Nucleus accumbens (tissue), 56 donors: ENCODE data around the gene MYOM1.

Experiments
- DNase-seq, 56 donors: peaks; one replicate each; lab custom pipeline; 2025; lab: John Stamatoyannopoulos, UW

Gene MYOM1

DNA sequence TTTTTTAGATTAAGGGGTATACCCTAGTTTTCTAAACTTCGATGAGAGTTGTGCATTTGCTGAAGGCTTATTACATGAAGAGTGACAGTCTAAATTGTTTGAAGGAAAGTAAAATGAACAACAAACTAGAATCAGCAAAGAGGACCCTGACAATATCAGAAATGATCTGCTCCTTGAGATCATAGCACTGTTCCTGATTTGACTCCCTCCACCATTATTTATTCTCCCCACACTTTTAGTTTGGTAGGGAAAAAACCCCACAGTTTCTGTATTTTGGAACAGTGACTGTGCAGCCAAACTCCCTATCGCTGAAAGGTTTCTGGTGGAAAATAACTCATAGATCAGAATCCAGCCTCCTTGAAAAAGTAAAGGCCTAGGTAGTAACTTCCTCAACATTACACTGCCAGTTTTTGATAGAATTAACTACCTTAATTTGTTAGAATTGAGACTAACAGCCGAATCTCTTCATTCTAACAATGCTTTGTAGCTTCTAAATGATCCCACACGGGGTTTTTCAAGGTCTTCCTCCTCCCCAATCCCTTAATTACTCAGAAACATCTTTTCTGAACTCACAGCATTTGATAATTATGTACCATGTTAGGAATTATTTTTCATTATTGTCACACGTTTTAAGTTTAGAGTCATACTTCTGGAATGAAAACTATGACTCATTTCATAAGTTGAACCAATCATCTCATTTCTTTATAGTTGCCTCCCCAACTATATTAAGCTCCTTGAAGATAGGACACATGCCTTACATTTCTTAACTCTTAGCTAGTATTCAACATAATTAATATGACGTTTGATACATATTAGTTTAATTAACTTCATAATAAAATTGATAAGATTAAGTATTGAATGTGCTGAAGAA lies 30.7 kb upstream of the MYOM1 start:
- DNase-seq, result no peak

DNA sequence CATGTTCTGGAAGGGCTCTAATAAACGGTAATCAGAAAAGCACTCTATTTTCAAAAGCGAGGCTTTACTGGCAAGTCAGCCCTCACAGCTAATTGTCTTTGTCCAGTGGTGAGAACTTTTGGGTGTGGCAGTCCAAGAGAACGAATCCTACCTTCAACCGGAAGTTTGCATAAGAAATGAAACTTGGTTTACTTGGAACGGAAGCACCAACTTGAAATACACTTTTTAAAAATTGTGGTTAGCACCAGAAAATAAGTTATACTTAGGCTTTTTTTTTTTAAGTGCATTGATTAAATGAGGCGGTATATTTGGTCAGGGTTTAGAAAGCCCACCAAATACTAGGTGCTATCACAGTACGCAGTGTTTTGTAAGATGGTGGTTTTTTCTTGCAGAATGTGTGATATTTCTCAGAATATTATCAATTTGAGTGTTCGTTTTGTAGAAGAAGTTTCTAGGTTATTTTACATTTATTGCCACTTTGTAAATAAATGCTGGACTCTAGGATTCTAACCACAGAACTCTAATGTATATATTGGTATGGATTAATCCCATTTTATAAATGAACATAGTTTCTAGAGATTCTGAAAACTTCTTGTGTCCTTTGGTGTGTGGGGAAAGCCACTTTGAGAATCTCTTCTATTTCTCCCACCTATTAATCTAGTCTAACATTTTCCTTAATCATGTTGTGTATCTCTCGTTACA lies 29.0 kb upstream of the MYOM1 start:
- no peak for DNase-seq

DNA sequence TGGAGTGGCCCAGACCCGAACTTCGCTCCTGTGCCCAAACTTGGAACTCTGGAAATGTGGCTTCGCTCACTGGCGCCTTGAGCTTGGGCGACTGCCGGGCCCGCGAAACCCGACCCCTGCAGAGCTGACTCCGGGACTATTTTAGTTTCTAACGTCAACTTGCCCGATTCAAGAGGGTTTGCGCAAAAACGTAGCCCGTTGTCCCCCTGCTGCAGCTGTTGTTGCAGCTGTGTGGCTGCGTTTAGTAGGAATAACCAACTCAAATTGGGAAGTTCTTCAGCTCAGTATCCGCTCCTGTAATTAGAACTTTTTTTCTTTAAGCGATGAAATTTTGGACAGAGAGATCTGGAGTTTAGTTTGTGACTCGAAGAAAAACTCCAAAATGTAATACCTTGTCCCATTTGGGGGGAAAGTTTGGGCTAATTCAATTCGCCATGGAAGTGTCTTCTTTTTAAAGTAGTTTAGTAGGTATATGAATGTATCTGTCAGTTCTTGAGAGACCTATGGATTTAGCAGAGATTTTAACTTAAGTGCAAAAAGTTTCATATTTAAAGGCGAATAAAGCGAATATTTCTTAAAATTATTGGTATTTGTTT lies 28.4 kb upstream of the MYOM1 start:
- DNase-seq, result peak in 6 of 56 donors; percentile 35 to 59 (median 46)

DNA sequence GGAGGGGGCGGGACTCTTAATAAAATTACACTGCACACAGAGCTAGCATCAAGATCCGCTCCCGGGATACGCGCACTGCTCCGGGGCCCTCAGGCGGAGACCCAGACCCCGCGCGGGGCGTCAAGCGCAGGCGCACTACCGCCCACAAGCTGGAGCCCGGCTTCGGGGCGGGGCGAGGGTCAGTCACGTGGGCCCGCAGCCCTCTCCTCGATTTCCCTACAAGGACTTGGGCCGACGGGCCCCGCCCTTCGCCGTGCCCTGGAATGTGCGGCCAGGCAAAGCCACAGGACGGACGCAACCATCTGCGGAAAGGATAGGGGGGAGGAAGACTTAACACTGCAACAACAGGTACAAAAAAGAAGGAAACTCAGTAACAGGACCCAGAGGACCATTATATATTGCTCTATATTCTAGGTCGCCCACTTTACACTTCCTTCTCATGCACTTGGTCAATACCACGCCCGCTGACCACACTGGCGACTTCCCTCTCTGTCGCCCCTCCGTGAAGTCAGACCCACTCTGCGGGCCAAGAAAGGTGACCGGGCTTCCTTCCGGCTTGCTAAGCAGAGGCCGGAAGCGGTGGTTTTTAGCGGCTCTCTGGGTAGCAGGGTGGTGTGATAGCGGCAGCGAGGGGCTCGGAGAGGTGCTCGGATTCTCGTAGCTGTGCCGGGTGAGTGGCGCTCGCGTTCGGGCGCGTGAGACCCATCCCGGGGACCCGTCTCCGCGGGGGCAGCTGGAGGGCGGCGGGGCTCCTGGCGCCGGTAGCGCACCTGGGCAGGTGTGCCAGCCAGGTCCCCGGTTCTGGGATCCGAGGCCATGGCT lies 27.7 kb upstream of the MYOM1 start, which contains the start of gene MYL12A:
Gene MYL12A (plus strand): TSS at position 562 of the 822 bp plus-strand sequence. CDS start 5,447 bp downstream, outside the sequence.
- peak; percentile 43 to 95 (median 86) for DNase-seq

DNA sequence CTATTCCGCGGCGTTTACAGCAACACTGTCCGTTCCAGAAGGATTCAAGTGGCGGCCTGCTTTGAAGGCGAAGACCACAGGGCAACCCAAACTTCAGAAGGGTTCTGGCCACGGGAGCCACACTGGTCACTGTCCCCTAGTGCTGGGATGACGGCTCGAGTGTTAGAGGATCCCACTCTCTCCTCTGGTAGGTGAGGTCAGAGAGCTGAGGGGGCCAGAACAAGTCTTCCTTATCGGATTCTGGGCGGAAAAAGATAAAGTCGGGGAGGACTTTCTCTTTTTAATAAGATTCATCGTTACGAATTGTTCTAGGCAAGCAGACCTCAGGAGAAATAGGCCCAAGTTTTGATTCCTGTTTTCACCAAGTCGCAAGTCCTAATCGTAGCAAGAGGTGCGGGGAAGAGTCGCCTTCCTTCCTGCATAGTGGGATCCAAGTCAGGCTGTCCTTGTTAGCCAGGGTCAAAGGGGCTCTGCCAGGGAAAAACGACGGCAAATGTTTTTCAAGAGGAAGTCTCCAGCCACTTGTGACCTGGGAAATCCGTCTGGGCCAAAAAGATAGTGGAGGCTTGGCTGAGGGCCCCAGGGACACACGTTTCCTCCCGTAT lies 27.0 kb upstream of the MYOM1 start:
- peak in 31 of 56 donors; percentile 5 to 73 (median 32) for DNase-seq

DNA sequence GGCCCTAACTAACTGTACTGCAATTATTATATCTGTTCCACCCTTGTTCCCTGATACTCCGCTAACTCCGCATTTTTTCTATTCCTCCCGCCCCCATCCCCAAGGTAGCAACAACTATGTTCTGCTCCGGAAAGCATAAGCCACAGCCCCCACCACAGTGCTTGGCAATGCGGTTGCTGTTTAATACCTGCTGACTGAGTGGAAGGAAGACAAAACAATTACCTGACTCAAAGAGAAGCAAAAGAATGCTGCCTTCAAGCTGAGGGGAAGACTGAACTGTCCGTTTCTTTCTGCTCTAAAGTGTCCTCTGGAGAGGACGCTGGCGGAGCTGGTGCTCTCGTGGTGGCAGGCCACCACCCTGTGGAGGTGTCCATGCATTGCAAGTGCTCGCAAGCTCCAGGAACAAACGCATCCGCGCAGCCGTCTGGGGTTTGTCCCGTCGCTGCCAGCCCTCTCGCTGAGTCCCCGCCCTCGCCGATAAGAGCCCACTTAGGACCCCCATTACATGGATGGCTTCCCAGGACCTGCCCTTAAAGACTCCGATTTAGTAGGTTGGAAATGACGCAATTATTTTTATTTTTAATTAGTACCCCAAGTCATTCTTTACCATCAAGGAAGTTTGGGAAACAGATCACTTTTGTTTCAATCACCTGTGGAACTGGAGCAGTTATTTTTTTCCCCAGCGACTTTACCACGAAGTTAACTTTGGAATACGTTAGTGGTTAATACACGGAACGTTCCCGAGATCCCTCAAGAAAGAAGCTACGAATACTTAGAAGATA lies 26.3 kb upstream of the MYOM1 start:
- peak in 54 of 56 donors; percentile 29 to 88 (median 72) for DNase-seq

DNA sequence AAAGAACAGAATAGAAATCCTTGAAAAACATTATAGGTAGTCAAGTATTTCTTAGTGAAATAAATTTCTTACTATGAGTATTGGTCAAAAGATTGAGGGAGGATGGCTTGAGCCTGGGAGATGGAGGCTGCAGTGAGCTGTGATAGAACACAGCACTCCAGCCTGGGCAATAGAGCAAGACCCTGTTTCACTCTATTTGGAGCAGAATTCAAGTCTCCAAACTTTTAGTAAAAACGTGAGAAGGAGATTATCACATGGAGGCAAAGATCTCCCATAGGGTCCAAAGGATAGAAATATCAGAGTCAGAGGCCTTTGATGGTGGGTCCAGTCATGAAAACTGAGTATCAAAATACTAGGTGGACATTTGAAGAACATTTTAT lies 25.4 kb upstream of the MYOM1 start:
- no peak for DNase-seq

DNA sequence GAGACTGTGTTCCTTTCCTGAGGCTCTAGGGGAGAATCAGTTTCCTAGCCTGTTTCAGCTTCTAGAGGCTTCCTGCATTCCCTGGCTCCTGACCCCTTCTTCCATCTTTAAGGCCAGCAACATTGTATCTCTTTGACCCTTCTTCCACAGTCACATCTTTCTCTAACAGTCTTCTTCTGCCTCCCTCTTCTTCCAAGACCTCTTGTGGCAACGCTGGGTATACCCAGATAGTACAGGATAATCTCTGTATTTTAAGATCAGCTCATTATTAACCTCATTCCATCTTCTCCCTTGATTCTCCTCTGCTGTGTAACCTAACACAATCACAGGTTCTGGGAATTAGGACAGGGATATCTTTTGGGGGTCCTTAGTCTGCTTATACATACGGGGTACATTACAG lies 19.0 kb upstream of the MYOM1 start:
- DNase-seq, result no peak

DNA sequence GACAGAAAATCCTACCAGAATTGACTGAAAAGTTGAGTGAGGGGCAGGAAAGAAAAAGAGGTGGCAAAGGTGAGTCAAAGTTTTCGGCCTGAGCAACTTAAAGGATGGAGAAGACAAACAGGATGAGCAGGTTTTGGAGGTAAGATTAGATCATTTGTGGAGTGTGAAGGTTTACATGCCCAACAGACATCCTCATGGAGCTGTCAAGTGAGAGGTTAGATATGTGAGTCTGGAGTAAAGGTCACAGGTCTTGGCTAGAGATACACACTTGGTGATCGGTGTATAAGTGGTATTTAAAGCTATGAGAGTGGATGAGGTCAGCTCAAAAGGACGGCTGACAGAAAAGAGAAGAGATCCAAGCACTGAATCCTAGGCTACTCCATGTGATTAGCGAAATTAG lies 16.7 kb upstream of the MYOM1 start:
- DNase-seq, result no peak

DNA sequence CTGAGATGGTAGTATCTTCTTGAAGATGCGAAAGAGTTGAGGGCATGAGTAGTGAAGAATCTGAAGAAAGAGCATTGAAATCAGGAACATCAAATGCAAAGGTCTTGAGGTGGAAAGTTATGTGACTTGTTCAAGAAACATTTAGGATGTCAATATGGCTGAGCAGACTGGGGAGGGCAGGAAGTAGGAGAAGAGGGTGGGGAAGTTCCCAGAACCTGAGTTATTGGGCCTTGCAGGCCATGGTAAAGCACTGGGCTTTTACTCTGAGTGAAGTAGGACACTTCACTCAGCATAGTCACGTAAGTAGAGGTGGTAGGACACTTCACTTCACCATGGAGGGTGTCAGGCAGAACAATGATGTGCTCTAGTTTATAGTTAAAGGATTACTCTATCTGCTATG lies 16.1 kb upstream of the MYOM1 start:
- DNase-seq, result no peak

DNA sequence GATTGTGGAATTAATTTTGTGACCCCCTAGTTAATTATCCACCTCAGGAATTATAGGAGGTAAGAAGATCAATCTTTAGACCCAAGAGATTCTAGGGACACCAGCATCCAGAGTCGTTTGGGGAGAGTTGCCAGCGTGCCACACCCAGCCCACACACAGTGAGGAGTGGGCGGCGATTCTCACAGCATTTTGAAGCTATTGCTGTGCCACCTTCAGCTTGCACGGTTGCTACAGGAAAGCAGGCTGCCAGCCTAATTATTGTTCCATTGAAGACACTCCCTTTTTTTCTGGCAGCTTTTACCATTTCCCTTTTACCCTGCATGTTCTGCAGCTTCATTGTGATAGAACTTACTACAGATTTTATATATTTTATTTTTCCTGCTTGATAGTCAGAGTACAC lies 14.7 kb upstream of the MYOM1 start:
- peak in 38 of 56 donors; percentile 2 to 75 (median 26) for DNase-seq

DNA sequence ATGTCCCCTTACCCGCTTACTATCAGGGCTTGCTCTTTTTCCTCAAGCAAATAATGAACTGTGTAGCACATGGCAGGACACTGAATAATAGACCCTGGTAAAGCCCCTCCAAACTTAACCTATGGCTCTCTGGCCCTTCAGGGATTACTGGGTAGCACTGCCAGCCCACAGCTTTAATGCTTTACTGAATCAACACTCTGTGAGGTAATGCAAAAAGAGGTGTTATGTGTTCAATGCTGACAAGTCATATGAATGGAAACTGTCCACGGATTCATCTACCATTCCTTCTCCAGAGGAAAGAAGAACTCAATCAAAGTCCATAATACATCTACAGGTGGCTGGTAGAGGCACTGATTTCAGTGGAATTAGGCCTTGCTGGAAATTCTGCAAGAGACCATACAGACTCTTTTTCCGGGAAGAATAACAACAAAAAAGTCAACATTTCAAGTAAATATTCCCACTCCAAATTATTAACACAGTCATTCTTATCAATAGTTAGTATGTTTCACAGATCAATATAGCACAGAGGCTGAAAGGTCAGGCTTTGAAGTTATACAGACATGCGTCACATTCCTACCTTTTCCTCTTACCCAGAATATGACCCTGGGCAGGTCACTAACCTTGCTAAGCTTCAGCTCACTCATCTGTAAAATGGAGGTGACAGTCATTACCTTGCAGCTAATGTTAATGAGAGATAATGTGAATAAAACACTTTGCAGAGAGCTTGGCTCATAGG lies 13.8 kb upstream of the MYOM1 start:
- no peak for DNase-seq

DNA sequence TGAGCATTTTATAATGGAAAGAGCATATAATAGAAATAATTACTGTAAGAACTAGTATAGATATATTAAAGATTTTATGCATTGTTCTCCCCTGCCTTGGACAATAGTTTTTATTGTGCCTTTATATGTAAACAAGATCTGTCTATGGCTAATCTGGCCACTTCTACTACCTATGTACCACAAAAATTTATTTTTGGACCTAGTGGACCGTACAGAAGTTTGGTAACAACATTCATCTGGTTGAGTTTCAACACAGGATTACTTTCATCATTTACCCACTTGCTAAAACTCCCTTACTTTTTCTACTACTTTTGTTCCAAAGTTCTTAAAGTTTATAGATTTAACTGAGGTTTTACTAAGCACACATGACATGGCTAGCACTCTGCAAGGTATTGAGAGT lies 13.2 kb upstream of the MYOM1 start:
- DNase-seq, result no peak

DNA sequence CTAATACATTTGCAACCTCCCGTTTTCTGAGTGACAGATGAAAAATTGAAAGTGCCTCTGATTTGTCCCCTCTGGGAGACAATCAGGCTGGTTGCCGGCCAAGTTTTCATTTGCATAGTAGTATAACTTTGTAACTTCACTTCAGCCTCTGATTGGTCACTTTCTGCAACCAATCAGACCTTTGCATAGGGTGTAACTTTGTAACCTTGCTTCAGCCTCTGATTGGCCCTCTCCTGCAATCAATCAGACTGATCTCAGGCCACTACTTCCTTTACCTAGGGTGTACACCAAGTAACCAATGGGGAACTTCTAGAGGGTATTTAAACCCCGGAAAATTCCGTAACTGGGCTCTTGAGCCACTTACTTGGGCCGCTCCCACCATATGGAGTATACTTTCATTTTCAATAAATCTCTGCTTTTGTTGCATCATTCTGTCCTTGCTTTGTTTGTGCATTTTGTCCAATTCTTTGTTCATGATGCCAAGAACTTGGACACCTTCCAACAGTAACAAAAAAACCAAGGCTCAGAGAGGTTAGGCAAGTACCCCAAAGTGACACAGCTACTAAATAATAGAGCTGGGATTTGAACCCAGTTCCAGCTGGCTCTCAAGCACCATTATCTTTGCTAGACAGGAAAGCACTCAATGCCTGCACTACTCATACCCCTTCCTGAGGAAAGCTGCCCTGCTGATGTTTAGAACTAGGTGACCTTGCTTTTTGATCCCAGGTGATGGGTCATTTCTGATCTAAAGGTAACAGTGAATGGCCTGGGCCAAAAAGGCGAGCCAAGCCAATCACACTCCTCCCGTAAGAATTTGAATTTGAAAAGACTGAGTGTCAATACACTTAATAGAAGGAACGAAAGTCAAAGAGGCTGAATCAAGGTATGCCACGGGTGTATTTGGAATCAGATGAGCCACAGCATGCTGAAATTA lies 10.9 kb upstream of the MYOM1 start:
- DNase-seq, result no peak

DNA sequence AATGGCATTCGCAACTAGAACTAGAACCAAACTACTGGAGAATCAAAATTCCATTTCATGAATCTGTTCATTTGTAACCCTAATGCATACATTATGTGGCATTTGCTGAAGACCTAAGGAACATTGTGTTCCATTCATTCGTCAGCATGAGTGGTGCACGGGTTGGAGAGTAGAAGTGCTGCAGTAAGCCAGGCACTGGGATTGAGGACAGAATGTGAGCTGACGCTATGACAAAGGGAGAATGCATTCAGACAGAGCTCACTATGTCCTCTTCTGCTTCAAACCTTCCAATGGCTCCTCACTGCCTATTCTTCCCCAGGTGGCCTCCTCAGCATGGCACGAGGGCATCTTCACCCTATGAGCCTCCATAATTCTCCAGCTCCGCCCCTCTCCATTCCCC lies 6.3 kb upstream of the MYOM1 start:
- DNase-seq, result no peak

DNA sequence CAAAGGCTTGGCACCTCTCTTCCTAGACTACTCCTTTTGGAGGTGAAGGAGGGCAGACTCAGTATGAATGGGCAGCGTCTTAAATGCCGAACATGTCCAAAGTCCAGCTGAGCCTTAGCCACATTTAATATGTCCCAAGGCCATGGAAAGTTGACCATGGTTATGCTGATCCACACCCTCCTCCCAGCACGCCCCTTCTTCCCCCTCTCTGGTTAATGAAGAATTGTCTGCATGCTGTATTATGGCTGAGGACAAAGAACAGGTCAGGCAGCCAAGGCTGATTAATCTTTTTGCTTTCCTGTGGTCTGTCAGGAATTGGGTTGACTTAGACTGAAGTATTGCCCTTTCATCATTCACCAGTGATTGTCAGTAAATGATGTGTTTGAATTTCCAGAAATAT lies 5.8 kb upstream of the MYOM1 start:
- DNase-seq, result no peak

DNA sequence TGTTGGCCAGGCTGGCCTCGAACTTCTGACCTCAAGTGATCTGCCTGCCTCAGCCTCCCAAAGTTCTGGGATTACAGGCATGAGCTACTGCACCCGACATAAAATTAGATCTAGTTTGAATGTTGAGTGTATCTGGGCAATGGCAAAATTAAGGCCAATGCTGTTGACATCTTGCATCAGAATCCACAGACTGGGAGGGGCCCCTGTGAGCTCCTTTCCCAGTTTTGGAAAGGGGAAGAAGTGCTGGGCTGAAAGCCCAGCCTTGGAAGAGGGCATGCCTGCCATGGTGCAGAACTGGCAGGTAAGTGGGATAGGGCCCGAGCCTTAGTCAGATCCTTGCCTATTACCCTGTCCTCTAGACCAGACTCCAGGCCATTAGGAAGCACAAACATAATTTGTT lies 4.5 kb upstream of the MYOM1 start:
- DNase-seq, result no peak
